Measurements from ENCODE around the gene TTC28.

GRCh38 chr22:27970596-27971220, 708.9 kb downstream of the TTC28 start:
- TF ChIP-seq RAD21 (IDR thresholded peaks at IDR 0.05; ENCODE audit: low read depth) (no peak), EGR1 (IDR thresholded peaks at IDR 0.05) (no peak), YY1 (IDR thresholded peaks at IDR 0.05; ENCODE audit: low read depth) (no peak), CREB1 (IDR thresholded peaks at IDR 0.05; ENCODE audit: low read depth) (no peak)
- TF ChIP-seq, protein P1, sequence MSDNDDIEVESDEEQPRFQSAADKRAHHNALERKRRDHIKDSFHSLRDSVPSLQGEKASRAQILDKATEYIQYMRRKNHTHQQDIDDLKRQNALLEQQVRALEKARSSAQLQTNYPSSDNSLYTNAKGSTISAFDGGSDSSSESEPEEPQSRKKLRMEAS (IDR thresholded peaks at IDR 0.05), result no peak
